Type B pancreatic cell (in vitro differentiated cells): ENCODE measurements around the gene BPNT1. TPM values are rescaled to one million over a fixed set of nuclear protein-coding genes. Genes with fewer than 3 reads are reported as not detected.
"Not testable (repeated sequence)": the region's sequence is repeated elsewhere in the genome, so short reads cannot be mapped to it uniquely, and the experiment has no call there.

Experiments
- DNase-seq: peaks from one replicate; pipeline ENCODE4 v3.0.0; 2021; ENCODE audit warnings: mixed read lengths; ENCODE audit not compliant: unreplicated experiment; ENCODE audit errors: extremely low spot score
- H3K27ac Mint-ChIP-seq: 2 replicates; pipeline ENCODE4 v1.8.0; 2021; ENCODE audit warnings: mild to moderate bottlenecking, mixed read lengths
- H3K27me3 Mint-ChIP-seq: 2 replicates; pipeline ENCODE4 v1.8.0; 2021; ENCODE audit warnings: mixed read lengths
- H3K36me3 Mint-ChIP-seq: 2 replicates; pipeline ENCODE4 v1.8.0; 2021; ENCODE audit warnings: mixed read lengths
- H3K4me1 Mint-ChIP-seq: one replicate; pipeline ENCODE4 v1.8.0; 2021; ENCODE audit warnings: mixed read lengths; ENCODE audit not compliant: unreplicated experiment
- H3K4me3 Mint-ChIP-seq: 2 replicates; pipeline ENCODE4 v1.8.0; 2021; ENCODE audit warnings: mild to moderate bottlenecking, mixed read lengths
- H3K9me3 Mint-ChIP-seq: 2 replicates; pipeline ENCODE4 v1.8.0; 2021; ENCODE audit warnings: mixed read lengths
- total RNA-seq: library from RNA; stranded (reverse); gene quantifications from 2 replicates; pipeline ENCODE4 v1.2.1, GENCODE V29; 2021; ENCODE audit warnings: low replicate concordance
- TF ChIP-seq, protein P1 (sequence below): fragments of 200-600 bp; sonication (generic); conservative IDR thresholded peaks from 2 replicates; pipeline ENCODE4 v1.5.0; 2021; ENCODE audit warnings: antibody characterized with exemption, mild to moderate bottlenecking

The BPNT1 gene
- total RNA-seq, 1 donor from 2014 or later = 22.2 TPM

DNA sequence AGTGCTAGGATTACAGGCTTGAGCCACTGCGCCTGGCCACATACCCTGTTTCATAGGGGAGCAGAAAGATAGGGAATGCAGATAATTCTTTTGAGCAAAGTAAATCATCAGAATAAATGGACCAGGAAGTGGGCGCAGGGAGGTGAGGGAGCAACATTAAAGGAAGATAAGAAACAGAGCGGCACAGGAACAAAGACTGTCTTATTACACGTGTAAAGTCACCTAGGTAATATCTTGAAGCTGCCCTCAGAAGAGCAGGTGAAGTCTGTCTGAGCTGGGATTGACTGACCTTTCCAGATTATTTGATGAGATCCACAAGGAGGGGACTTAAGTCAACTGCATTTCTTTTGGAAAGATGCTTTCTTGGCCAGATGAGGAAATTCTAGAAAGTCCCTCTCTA is 50.9 kb downstream of the BPNT1 start:
- Mint-ChIP-seq H3K4me1 (peaks cover 6% of the 10 kb centered on the region), H3K4me3 (no peak overlapping the region), H3K36me3 (peaks cover 25% of the 10 kb centered on the region), H3K27me3 (no peaks in the 10 kb centered on the region), H3K9me3 (no peaks in the 10 kb centered on the region), H3K27ac (peak overlapping the region; percentile 38)
- DNase-seq = no peak
- TF ChIP-seq, protein P1, sequence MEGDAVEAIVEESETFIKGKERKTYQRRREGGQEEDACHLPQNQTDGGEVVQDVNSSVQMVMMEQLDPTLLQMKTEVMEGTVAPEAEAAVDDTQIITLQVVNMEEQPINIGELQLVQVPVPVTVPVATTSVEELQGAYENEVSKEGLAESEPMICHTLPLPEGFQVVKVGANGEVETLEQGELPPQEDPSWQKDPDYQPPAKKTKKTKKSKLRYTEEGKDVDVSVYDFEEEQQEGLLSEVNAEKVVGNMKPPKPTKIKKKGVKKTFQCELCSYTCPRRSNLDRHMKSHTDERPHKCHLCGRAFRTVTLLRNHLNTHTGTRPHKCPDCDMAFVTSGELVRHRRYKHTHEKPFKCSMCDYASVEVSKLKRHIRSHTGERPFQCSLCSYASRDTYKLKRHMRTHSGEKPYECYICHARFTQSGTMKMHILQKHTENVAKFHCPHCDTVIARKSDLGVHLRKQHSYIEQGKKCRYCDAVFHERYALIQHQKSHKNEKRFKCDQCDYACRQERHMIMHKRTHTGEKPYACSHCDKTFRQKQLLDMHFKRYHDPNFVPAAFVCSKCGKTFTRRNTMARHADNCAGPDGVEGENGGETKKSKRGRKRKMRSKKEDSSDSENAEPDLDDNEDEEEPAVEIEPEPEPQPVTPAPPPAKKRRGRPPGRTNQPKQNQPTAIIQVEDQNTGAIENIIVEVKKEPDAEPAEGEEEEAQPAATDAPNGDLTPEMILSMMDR = no peak

DNA sequence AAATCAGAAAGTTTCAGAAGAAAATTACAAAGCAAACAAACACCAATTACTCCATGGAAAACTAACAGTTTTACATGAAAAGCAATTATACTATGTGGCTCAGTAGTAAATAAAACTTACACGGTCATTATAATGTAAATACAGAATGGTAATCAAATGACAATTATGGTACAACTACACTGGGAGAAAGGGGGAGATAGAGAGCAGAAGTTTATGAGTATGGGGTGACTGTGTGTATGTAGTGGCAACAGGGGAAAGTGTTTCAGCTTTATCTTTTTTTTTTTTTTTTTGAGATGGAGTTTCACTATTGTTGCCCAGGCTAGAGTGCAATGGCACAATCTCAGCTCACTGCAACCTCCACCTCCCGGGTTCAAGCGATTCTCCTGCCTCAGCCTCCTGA is 51.8 kb downstream of the BPNT1 start:
- not testable (repeated sequence) for DNase-seq, H3K27ac Mint-ChIP-seq, H3K4me1 Mint-ChIP-seq

DNA sequence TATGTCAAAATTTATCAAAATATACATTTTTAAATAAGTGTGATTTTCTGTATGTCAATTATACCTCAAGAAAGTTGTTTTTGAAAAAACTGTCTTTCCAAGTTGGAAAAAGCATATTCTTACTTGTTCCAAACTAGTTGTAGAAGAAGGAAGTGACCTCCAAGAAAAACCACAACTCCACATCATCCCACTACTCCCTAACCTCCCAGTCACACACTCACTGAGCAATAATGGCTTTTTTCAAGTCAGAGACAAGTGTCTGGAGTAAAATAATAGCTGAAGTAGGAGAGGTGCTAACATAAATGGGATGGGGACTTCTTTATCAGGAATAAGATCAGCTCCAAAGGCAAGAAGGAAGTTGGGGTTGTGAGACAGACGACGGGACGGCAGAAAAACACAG is 56.7 kb downstream of the BPNT1 start:
- Mint-ChIP-seq H3K36me3 (peaks cover 38% of the 10 kb centered on the region), H3K27ac (no peak overlapping the region), H3K4me3 (no peak overlapping the region), H3K4me1 (no peaks in the 10 kb centered on the region), H3K9me3 (no peaks in the 10 kb centered on the region), H3K27me3 (no peaks in the 10 kb centered on the region)
- no peak for DNase-seq
- TF ChIP-seq, protein P1 = no peak

More for the DNA sequence above, 51.8 kb downstream of the BPNT1 start:
- peaks cover 21% of the 10 kb centered on the region for H3K36me3 Mint-ChIP-seq
- not testable (repeated sequence) for H3K9me3 Mint-ChIP-seq, H3K4me3 Mint-ChIP-seq, H3K27me3 Mint-ChIP-seq

DNA sequence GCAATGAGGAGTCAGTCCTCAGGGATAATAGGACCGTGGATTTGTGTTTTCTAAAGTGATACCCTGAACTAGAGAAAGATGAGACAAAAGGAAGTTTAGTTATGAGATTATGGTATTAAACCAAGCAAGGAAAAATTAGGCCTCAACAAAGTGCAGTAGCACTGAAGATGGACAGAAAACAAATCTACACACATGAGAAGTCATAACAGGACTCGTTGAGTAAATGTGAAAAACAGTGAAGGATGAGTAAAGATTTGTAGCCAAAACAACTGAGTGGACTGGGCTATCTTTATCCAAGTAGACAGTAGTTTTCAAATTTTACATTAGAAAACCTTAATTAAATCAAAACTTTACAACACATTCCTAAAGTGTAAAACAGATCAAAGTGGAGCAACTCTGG is 58.3 kb downstream of the BPNT1 start:
- Mint-ChIP-seq H3K36me3 (peaks cover 29% of the 10 kb centered on the region), H3K27ac (no peak overlapping the region), H3K4me1 (no peaks in the 10 kb centered on the region), H3K4me3 (no peak overlapping the region), H3K9me3 (no peaks in the 10 kb centered on the region), H3K27me3 (no peaks in the 10 kb centered on the region)
- no peak for DNase-seq
- TF ChIP-seq, protein P1 = no peak

DNA sequence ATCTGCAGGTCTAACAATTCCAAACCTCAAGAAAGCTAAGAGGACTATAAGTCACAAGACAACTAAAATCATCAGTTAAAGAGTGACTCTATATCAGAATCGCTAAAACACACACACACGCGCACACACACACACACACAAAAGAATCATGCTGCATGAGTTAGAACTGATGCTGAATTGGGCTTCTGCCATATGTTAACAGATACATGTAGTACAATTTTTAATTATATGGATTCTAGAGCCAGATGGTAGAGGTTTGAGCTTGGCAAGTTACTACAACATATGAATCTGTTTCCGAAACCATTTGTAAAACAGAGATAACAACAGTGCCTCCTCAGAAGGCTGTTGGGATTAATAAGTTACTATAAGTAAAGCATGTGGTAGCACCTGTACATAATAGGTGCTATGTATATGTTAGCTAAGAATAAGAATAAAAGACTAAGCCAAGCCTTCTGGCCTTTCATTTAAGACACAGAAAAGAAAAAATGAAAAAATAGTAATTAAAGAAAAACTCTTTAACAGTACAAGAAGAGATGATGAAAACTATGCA is 61.2 kb downstream of the BPNT1 start:
- no peaks in the 10 kb centered on the region for H3K27me3 Mint-ChIP-seq
- DNase-seq = no peak
- TF ChIP-seq, protein P1 = no peak
- no peaks in the 10 kb centered on the region for H3K4me1 Mint-ChIP-seq
- no peak overlapping the region for H3K4me3 Mint-ChIP-seq
- H3K9me3 Mint-ChIP-seq = no peaks in the 10 kb centered on the region
- H3K27ac Mint-ChIP-seq = no peak overlapping the region
- peaks cover 39% of the 10 kb centered on the region for H3K36me3 Mint-ChIP-seq

DNA sequence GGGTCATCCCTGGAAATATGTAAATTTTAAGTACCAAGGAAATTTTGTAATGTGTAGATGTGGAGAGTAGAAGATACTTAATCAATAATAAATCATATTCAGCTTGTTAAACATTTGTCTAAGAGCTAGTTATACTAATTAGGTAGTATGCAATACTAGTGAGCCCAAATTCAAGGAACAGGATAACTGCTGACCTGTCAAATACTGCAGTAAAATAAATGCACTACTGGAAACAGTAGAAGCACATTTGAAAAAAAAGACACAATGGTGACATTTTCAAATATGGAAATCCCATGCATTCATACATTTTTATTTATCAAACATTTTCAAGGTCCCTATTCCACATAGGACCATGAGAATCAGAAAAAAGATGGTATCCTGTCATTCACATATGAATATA is 70.5 kb downstream of the BPNT1 start:
- Mint-ChIP-seq H3K27ac (no peak overlapping the region), H3K36me3 (peaks cover 26% of the 10 kb centered on the region), H3K27me3 (no peaks in the 10 kb centered on the region), H3K4me3 (no peak overlapping the region), H3K9me3 (no peaks in the 10 kb centered on the region), H3K4me1 (no peaks in the 10 kb centered on the region)
- TF ChIP-seq, protein P1 = no peak
- DNase-seq = no peak
